ENCODE results near the gene ARID2. TPM values are rescaled to one million over a fixed set of nuclear protein-coding genes. Genes with fewer than 3 reads are reported as not detected.

ARID2 gene
- total RNA-seq, 2 experiments from 2014 or later = 18.5 to 19.9 TPM

DNA sequence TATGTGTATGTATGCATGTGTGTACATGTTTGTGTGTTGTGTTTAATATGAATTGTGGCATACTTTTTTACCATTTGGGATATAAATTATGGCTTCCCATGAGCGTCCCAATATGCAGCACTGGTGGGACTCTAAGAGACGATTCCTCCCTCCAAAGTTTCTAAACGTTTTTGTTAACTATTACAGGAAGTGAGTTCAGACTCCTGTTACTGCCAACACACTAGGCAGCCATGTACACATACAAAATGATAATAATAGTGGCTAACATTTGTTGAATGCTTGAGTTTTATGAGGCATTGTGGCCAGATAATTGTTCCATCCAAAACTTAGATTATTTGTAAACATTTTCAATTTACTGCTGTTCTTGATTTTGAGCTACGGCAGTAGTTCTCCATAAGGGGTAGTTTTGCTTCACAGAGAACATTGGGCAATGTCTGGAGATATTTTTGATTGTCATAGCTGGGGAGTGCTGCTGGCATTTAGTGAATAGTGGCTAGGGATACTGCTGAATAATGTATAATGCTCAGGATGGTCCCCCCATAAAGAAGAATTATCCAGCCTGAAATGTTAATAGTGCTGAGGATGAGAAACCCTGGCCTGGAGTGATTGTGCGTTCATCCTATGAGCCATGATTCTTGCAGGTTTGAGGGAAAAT lies 45.1 kb downstream of the ARID2 start:
- H3K36me3 Mint-ChIP-seq = peaks cover 10% of the 10 kb centered on the region
- peaks cover 28% of the 10 kb centered on the region for H3K4me1 Mint-ChIP-seq
- H3K4me3 Mint-ChIP-seq = no peak overlapping the region
- no peak for DNase-seq
- peaks cover 1% of the 10 kb centered on the region for H3K9me3 Mint-ChIP-seq
- no peak overlapping the region for H3K27ac Mint-ChIP-seq
- no peaks in the 10 kb centered on the region for H3K27me3 Mint-ChIP-seq

DNA sequence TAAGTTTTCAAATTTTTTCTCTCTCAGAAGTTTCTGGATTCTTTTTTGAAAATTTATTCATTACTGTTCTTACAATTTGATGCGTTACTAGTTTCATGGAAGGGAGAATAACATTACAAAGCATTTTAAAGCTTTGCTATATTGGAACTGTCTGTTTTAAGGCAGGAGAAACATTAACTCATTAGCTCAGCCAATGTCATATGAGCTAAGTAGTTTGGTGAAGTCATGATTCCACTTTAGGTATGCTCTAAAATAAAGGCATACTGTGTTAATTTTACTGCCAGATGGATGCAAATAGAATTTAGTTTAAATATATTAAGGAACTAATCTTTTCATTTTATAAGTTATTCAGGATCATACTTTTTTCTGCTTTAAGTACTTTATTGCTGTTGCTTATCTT lies 46.0 kb downstream of the ARID2 start:
- peaks cover 27% of the 10 kb centered on the region for H3K4me1 Mint-ChIP-seq

DNA sequence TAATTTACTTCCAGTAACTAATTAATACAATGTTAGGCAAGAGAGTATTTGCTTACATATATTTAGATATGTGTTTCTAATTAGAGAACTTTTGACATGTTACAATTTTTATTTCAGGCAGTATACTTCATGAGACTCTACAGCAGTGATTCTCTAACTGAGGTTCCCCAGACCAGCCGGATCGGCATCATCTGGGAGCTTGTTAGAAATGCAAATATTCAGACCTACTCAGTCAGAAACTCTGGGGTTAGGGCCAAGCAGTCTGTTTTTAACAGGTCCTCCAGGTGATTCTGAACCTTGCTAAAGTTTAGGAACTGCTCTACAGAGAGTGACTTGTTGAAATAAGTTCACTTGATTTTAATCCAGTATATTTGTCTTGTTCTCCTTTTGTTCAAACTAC lies 46.5 kb downstream of the ARID2 start:
- no peak overlapping the region for H3K27ac Mint-ChIP-seq
- no peaks in the 10 kb centered on the region for H3K27me3 Mint-ChIP-seq
- peaks cover 2% of the 10 kb centered on the region for H3K36me3 Mint-ChIP-seq
- no peak for DNase-seq
- peaks cover 26% of the 10 kb centered on the region for H3K4me1 Mint-ChIP-seq
- no peak overlapping the region for H3K4me3 Mint-ChIP-seq
- no peaks in the 10 kb centered on the region for H3K9me3 Mint-ChIP-seq

More for the DNA sequence above, 46.0 kb downstream of the ARID2 start:
- H3K36me3 Mint-ChIP-seq = peaks cover 4% of the 10 kb centered on the region
- no peak overlapping the region for H3K27ac Mint-ChIP-seq
- no peaks in the 10 kb centered on the region for H3K27me3 Mint-ChIP-seq
- no peaks in the 10 kb centered on the region for H3K9me3 Mint-ChIP-seq
- H3K4me3 Mint-ChIP-seq = no peak overlapping the region
- DNase-seq = no peak

DNA sequence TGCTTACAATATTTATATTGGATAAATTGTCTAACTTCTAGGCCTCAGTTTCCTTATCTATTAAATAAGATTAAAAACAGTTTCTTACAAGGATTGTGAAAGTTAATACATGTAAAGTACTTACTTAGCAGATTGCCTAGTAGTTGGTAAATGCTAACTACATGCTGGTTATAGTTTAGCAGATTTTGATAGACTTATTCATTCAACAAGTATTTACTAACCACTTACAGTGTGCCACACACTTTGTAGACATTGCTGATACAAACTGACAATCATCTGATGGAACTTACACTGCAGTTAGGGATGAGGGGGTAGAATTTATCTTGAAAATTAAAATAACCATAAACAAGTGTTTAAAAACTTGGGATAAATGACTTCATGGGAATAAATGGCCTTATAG lies 50.4 kb downstream of the ARID2 start:
- H3K9me3 Mint-ChIP-seq = no peaks in the 10 kb centered on the region
- no peak overlapping the region for H3K4me3 Mint-ChIP-seq
- DNase-seq = no peak
- peaks cover 2% of the 10 kb centered on the region for H3K36me3 Mint-ChIP-seq
- H3K4me1 Mint-ChIP-seq = peaks cover 10% of the 10 kb centered on the region
- no peaks in the 10 kb centered on the region for H3K27me3 Mint-ChIP-seq
- H3K27ac Mint-ChIP-seq = no peak overlapping the region

DNA sequence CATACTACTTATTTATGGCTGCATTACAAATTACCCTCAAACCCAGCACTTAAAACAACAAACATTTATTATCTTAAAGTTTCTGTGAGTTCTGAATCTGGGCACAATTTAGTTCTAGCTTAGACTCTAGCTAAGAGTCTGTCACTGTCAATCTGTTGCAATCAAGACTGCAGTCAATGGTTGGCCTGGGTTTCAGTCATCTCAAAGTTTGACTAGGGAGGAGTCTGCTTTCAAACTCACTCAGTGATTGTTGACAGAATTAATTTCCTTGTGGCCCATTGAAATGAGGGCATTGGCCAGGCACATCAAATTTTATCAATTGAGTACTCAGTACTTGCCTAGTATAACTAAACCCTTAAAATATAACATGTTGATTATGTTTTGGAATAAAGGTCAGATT lies 51.6 kb downstream of the ARID2 start:
- Mint-ChIP-seq H3K4me3 (no peak overlapping the region), H3K36me3 (peaks cover 2% of the 10 kb centered on the region), H3K27me3 (no peaks in the 10 kb centered on the region), H3K27ac (no peak overlapping the region), H3K4me1 (peaks cover 4% of the 10 kb centered on the region), H3K9me3 (no peaks in the 10 kb centered on the region)
- DNase-seq = no peak

DNA sequence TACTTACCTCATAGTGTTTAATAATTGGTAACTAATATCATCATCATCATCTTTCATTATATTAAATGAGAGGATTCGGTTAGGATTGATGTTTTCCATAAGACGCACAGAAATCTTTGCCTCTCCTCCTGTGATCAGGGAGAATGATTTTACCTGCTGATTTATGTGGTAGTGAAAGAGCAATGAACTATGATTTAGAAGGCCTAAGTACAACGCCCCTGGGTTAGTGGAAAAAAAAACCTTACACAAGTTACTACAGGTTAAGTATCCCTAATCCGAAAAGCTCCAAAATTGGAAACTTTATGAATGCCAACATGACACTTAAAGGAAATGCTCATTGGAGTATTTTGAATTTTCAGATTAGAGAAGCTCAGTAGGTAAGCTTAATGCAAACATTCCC lies 55.8 kb downstream of the ARID2 start:
- Mint-ChIP-seq H3K9me3 (no peaks in the 10 kb centered on the region), H3K4me3 (no peak overlapping the region), H3K27ac (no peak overlapping the region), H3K36me3 (peaks cover under 1% of the 10 kb centered on the region), H3K27me3 (no peaks in the 10 kb centered on the region), H3K4me1 (peaks cover 8% of the 10 kb centered on the region)
- no peak for DNase-seq

DNA sequence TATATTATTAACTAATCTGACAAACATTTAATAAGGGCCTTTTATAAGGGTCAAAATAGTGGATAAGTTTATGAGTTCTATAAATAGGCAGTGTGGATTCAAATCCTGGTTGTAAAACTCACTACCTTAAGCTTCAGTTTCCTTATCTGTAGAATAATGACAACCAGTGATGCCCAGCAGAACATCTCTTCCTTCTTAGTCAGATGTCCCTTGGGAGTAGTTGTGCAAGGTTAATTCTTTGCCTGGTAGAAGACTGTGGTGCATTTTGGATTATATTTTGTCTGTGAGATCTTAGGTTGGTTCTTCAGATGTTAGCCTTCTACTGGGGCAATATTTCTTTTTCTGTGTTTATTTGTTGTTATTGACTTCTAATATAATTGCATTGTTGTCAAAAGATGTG lies 59.5 kb downstream of the ARID2 start:
- peaks cover 15% of the 10 kb centered on the region for H3K4me1 Mint-ChIP-seq
- no peaks in the 10 kb centered on the region for H3K9me3 Mint-ChIP-seq
- no peak for DNase-seq
- H3K36me3 Mint-ChIP-seq = peaks cover 3% of the 10 kb centered on the region
- H3K27me3 Mint-ChIP-seq = no peaks in the 10 kb centered on the region
- no peak overlapping the region for H3K4me3 Mint-ChIP-seq
- no peak overlapping the region for H3K27ac Mint-ChIP-seq

DNA sequence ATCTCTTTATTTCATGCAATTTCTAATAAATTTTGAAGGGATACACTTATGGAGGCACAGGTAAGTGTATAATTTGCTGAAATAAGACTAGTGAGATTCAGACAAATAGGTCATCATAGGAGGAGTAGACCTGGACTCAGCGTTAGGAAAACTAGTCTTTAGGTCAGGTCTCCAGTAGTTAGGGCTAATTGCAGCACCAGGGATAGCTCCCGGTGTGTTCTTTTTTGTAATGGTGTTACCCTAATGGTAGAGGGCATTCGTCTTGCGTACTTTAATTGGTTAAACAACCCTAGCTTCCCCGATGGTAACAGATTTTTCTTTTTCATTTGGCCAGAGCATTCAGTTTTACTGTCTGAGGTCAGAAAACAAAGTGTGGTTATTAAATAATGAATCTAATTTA lies 64.9 kb downstream of the ARID2 start:
- DNase-seq = no peak
- Mint-ChIP-seq H3K9me3 (peaks cover 2% of the 10 kb centered on the region), H3K27me3 (no peaks in the 10 kb centered on the region), H3K36me3 (peaks cover 15% of the 10 kb centered on the region), H3K4me3 (no peak overlapping the region), H3K27ac (no peak overlapping the region), H3K4me1 (peaks cover 18% of the 10 kb centered on the region)

DNA sequence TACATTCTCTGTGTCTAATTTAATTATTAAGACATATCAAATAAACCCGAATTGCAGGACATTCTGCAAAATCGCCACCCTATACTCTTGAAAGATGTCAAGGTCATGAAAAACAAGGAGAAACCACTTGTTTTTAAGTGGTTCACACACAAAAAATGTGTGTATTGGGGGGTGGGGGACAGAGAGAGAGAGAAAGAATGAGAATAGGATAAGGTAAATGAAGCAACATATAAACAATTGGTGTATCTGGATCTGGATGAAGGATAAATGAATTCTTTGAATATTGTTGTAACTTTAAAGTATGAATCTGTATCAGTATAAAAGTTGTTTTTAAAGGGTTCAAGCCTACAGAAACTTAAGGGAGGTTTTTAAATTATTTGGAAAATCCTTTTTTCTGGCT lies 72.1 kb downstream of the ARID2 start:
- Mint-ChIP-seq H3K4me3 (no peak overlapping the region), H3K4me1 (peaks cover 32% of the 10 kb centered on the region), H3K9me3 (no peaks in the 10 kb centered on the region), H3K27me3 (no peaks in the 10 kb centered on the region), H3K36me3 (peaks cover 14% of the 10 kb centered on the region), H3K27ac (no peak overlapping the region)
- DNase-seq = no peak

DNA sequence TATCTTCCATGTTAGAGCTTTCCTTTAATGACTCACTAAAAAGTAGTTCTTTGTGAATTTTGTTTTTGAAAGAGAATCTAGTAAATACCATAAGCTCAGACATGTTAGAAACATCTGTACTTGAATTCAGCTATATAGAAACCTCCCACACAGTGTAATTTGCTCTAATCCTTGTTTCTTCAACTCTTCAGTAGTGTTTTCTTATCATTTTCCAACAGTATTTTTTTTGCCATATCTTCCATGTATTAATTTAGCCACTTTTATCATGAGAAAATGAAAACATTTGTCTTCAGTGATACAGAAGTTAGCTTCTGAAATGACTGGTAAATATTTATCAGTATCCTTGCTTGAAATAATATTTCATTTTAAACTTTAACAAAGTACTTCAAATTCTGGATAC lies 73.6 kb downstream of the ARID2 start:
- Mint-ChIP-seq H3K9me3 (no peaks in the 10 kb centered on the region), H3K27ac (no peak overlapping the region)

DNA sequence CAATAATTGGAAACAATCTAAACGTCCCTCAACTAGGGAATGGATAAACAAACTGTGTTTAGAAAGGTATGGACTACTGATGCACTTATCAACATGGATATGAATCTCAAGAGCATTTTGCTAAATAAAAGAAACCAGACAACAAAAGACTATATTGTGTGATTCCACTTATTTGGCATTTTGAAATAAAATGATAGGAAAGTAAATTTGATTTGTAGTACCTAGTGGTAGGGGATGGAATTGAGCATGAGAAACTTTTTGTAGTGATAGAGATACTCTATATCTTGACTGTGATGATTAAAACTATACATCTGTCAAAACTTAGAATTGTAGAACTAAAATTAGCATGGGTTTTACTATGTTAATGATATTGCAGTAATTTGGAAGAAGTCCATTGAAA lies 87.1 kb downstream of the ARID2 start:
- Mint-ChIP-seq H3K4me1 (no peaks in the 10 kb centered on the region), H3K36me3 (peaks cover 17% of the 10 kb centered on the region), H3K27ac (no peak overlapping the region), H3K9me3 (no peaks in the 10 kb centered on the region), H3K27me3 (no peaks in the 10 kb centered on the region), H3K4me3 (no peak overlapping the region)
- no peak for DNase-seq

More for the DNA sequence above, 73.6 kb downstream of the ARID2 start:
- peaks cover 14% of the 10 kb centered on the region for H3K36me3 Mint-ChIP-seq
- H3K4me1 Mint-ChIP-seq = peaks cover 38% of the 10 kb centered on the region
- no peak for DNase-seq
- H3K4me3 Mint-ChIP-seq = no peak overlapping the region
- H3K27me3 Mint-ChIP-seq = no peaks in the 10 kb centered on the region

DNA sequence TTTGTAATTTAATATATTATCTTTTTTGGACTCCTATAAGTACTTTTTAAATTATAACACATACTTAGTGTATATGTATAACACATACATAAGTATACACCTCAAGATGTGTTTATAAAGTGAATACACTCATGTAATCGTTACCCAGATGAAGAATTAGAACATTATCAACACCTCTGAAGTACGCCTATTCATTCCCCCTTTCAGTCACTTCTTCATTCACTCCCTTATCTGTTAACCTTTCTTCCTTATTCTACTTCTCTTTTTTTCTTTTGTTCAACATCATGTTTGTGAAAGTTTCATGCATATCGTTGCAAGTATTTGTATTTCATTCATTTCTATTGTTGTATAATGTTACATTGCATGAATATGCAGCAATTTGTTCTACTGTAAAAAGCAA lies 98.5 kb downstream of the ARID2 start:
- H3K36me3 Mint-ChIP-seq = peaks cover 53% of the 10 kb centered on the region
- no peak overlapping the region for H3K27ac Mint-ChIP-seq
- peaks cover 2% of the 10 kb centered on the region for H3K4me1 Mint-ChIP-seq
- peaks cover 6% of the 10 kb centered on the region for H3K9me3 Mint-ChIP-seq
- H3K4me3 Mint-ChIP-seq = no peak overlapping the region
- no peak for DNase-seq
- H3K27me3 Mint-ChIP-seq = no peaks in the 10 kb centered on the region

DNA sequence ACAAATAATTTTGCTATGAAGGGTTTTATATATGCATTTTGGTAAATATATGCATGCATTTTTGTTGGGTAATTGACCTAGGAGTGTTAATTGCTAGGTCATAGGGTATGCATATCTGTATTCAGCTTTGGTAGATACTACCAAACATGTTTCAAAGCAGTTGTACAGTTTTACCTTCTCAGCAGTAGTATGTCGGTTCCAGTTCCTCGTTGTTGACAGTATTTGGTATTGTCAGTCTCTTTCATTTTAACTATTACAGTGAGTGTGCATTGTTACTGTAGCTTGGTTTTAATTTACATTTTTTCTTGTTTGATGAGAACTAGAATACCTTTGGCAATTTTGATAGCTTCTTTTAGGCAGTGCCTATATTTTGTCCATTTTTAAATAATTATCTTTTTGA lies 98.9 kb downstream of the ARID2 start:
- H3K36me3 Mint-ChIP-seq = peaks cover 49% of the 10 kb centered on the region

DNA sequence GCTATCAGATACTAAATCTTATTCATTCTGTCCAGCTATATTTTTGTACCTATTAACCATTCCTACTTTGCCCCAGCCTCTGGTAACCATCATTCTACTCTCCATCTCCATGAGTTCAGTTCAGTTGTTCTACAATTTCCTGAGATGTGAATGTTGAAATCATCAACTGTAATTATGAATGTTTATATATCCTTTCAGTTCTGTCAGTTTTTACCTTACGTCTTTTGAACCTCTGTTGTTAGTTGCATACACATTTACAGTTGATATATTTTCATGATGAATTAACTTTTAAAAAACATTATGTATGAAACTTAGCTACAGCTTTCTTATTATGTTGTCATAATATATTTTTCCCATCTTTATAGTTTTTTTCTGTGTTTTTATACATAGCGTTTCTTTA lies 102.1 kb downstream of the ARID2 start:
- H3K9me3 Mint-ChIP-seq = peaks cover 6% of the 10 kb centered on the region
- H3K36me3 Mint-ChIP-seq = peaks cover 46% of the 10 kb centered on the region

More for the DNA sequence above, 98.9 kb downstream of the ARID2 start:
- no peaks in the 10 kb centered on the region for H3K27me3 Mint-ChIP-seq
- DNase-seq = no peak
- H3K4me1 Mint-ChIP-seq = peaks cover 4% of the 10 kb centered on the region
- H3K9me3 Mint-ChIP-seq = peaks cover 6% of the 10 kb centered on the region
- no peak overlapping the region for H3K4me3 Mint-ChIP-seq
- H3K27ac Mint-ChIP-seq = no peak overlapping the region

DNA sequence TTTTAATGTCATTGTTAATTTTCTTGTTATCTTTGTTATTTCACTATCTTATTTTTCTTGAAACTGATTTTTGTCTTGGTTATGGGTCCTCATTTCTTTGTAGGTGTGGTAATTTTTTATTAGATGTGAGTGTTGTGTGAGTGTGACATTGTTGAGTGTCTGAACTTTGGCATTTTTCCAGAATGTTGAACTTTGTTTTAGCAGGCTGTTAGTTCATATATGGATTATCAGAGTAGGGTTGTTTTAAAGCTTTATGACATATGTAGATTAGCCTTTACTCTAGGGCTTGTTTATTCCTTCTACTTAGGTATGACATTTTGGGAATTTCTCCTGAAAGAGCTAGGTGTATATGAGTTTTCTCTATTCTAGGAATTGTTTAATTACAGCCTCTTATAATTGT lies 103.9 kb downstream of the ARID2 start:
- H3K36me3 Mint-ChIP-seq = peaks cover 41% of the 10 kb centered on the region
- H3K27ac Mint-ChIP-seq = no peak overlapping the region
- H3K4me3 Mint-ChIP-seq = no peak overlapping the region
- peaks cover 1% of the 10 kb centered on the region for H3K4me1 Mint-ChIP-seq
- H3K27me3 Mint-ChIP-seq = no peaks in the 10 kb centered on the region
- DNase-seq = no peak
- peaks cover 6% of the 10 kb centered on the region for H3K9me3 Mint-ChIP-seq

More for the DNA sequence above, 102.1 kb downstream of the ARID2 start:
- no peaks in the 10 kb centered on the region for H3K27me3 Mint-ChIP-seq
- DNase-seq = no peak
- H3K4me3 Mint-ChIP-seq = no peak overlapping the region
- H3K27ac Mint-ChIP-seq = no peak overlapping the region
- peaks cover 2% of the 10 kb centered on the region for H3K4me1 Mint-ChIP-seq

DNA sequence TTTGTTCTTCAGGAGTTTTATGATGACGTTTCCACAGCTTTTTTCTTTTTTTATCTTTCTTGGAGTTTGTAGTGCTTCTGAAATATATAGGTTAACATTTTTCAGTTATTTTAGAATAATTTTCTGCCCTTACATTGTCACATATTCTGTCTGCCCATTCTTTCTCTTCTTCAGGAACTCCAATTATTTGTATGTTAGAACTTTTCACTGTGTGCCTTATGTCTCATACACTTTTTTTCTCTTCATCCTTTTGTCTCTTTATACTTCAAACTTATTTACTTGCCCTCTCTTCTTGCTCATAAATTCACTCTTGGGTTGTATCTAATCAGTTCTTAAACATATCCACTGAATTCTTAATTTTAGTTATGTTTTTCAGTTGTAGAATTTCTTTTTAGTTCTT lies 105.3 kb downstream of the ARID2 start:
- Mint-ChIP-seq H3K4me3 (no peak overlapping the region), H3K9me3 (peaks cover 6% of the 10 kb centered on the region), H3K27me3 (no peaks in the 10 kb centered on the region), H3K4me1 (peaks cover 1% of the 10 kb centered on the region), H3K36me3 (peaks cover 41% of the 10 kb centered on the region), H3K27ac (no peak overlapping the region)
- DNase-seq = no peak

Data from activated naive CD8-positive, alpha-beta T cell treated with anti-CD3 and anti-CD28 coated beads for 36 hours (primary cell).